ENCODE data around the gene CACNA2D3.

CACNA2D3 gene

GRCh38 chr3:54917862-54918261, 795.5 kb downstream of the CACNA2D3 start:
- no peak for DNase-seq (ENCODE audit: low read depth)

- no peak for DNase-seq (ENCODE audit: low read depth)
These were observed 796.2 kb downstream of the CACNA2D3 start for GRCh38 chr3:54918516-54918915.

GRCh38 chr3:54928046-54928770, 805.9 kb downstream of the CACNA2D3 start, which contains the start of gene LRTM1:
Gene LRTM1 (minus strand): TSS chr3:54928059. CDS start chr3:54927911, 148 bp downstream.
- no peak for DNase-seq (ENCODE audit: low read depth)

GRCh38 chr3:54931182-54931581, 808.8 kb downstream of the CACNA2D3 start:
- no peak for DNase-seq (ENCODE audit: low read depth)

GRCh38 chr3:54932606-54933005, 810.3 kb downstream of the CACNA2D3 start:
- DNase-seq (ENCODE audit: low read depth) = no peak

GRCh38 chr3:54935869-54936268, 813.5 kb downstream of the CACNA2D3 start:
- no peak for DNase-seq (ENCODE audit: low read depth)

- no peak for DNase-seq (ENCODE audit: low read depth)
These were observed 814.2 kb downstream of the CACNA2D3 start for GRCh38 chr3:54936561-54936960.

GRCh38 chr3:54939557-54940300, 817.4 kb downstream of the CACNA2D3 start:
- no peak for DNase-seq (ENCODE audit: low read depth)

GRCh38 chr3:54940971-54941370, 818.6 kb downstream of the CACNA2D3 start:
- DNase-seq (ENCODE audit: low read depth) = no peak

- DNase-seq (ENCODE audit: low read depth) = no peak
These were observed 819.5 kb downstream of the CACNA2D3 start for GRCh38 chr3:54941690-54942362.

- no peak for DNase-seq (ENCODE audit: low read depth)
These were observed 827.2 kb downstream of the CACNA2D3 start for GRCh38 chr3:54949491-54950044.

- no peak for DNase-seq (ENCODE audit: low read depth)
These were observed 828.1 kb downstream of the CACNA2D3 start for GRCh38 chr3:54950391-54951003.

GRCh38 chr3:54951405-54951804, 829.1 kb downstream of the CACNA2D3 start:
- DNase-seq (ENCODE audit: low read depth) = no peak

- no peak for DNase-seq (ENCODE audit: low read depth)
These were observed 831.7 kb downstream of the CACNA2D3 start for GRCh38 chr3:54954022-54954421.

GRCh38 chr3:54954521-54954920, 832.2 kb downstream of the CACNA2D3 start:
- no peak for DNase-seq (ENCODE audit: low read depth)

- no peak for DNase-seq (ENCODE audit: low read depth)
These were observed 833.1 kb downstream of the CACNA2D3 start for GRCh38 chr3:54955496-54955895.

- DNase-seq (ENCODE audit: low read depth) = no peak
These were observed 833.6 kb downstream of the CACNA2D3 start for GRCh38 chr3:54955941-54956340.

GRCh38 chr3:54957711-54958110, 835.4 kb downstream of the CACNA2D3 start:
- DNase-seq (ENCODE audit: low read depth) = no peak

- no peak for DNase-seq (ENCODE audit: low read depth)
These were observed 837.7 kb downstream of the CACNA2D3 start for GRCh38 chr3:54960082-54960481.

GRCh38 chr3:54960701-54961100, 838.3 kb downstream of the CACNA2D3 start:
- DNase-seq (ENCODE audit: low read depth) = no peak

- no peak for DNase-seq (ENCODE audit: low read depth)
These were observed 839.8 kb downstream of the CACNA2D3 start for GRCh38 chr3:54962200-54962599.

GRCh38 chr3:54963641-54964040, 841.3 kb downstream of the CACNA2D3 start:
- DNase-seq (ENCODE audit: low read depth) = no peak
